ENCODE measurements around the gene C6orf132. TPM values are rescaled to one million over a fixed set of nuclear protein-coding genes. Genes with fewer than 3 reads are reported as not detected.

Gene C6orf132
- total RNA-seq (under 1 TPM in 4 of 5 donors, not detected in 1; 0.05 to 0.18 (median 0.08) TPM), total RNA-seq (0 to 1.1 (median 0.15) reads per million in 29 experiments)
- 0.02 TPM for total RNA-seq (2013)

- H3K27me3 ChIP-seq (replicated peaks in 1 of 2; ENCODE audit: control insufficient read depth in 2 of 2, extremely low read depth in 1 of 2, insufficient read depth in 2 of 2, low read length in 1 of 2) = peaks cover 3 to 60% of the 10 kb centered on the region in 2 experiments
- peaks cover 3 to 5% (median 4%) of the 10 kb centered on the region in 3 donors for H3K4me1 Mint-ChIP-seq
- WGBS (ENCODE audit: insufficient coverage) = 4% methylated on average over 41 of the region's 60 CpGs
- H3K27me3 Mint-ChIP-seq = peaks cover 30 to 36% of the 10 kb centered on the region in 2 donors
- no peaks in the 10 kb centered on the region for H3K9me3 Mint-ChIP-seq
- ATAC-seq (replicated peaks in 1 of 4) (peak; percentile 23 to 31 (median 28)), DNase-seq (peak in 3 of 35 experiments; percentile 1 to 7 (median 4))
- H3K27ac Mint-ChIP-seq = no peak within 1 kb of the TSS
- H3K4me1 ChIP-seq (ENCODE audit: control insufficient read depth in 1 of 2, extremely low read depth in 1 of 2, insufficient read depth in 2 of 2, low read length in 2 of 2) = peaks cover 0 to 10% of the 10 kb centered on the region in 2 experiments
- CTCF ChIA-PET = no interaction called here
- H3K36me3 Mint-ChIP-seq = no peaks in the 10 kb centered on the region
- H3K4me3 Mint-ChIP-seq = peak within 1 kb of the TSS; percentile 55 to 64 (median 55)
- H3K27ac ChIP-seq (ENCODE audit: low read length) = no peak within 1 kb of the TSS
- POLR2A ChIA-PET = no interaction called here
- H3K36me3 ChIP-seq (ENCODE audit: control insufficient read depth in 2 of 2, extremely low read depth in 1 of 2, insufficient read depth in 1 of 2, low read length in 1 of 2) = no peaks in the 10 kb centered on the region
- no peaks in the 10 kb centered on the region for H3K9me3 ChIP-seq
- peak within 1 kb of the TSS in 1 of 2 donors; percentile 60 for H3K4me3 ChIP-seq (ENCODE audit: control insufficient read depth in 1 of 2, extremely low read depth in 1 of 2, low read length in 1 of 2)
These were observed at the start of gene C6orf132 for GRCh38 chr6:42142118-42142835. Gene C6orf132, minus strand, starts transcription at chr6:42142620. Its CDS starts 176 bp downstream, at chr6:42142444.

- Mint-ChIP-seq H3K4me1 (peaks cover 0 to 9% (median 0%) of the 10 kb centered on the region in 3 donors), H3K27me3 (no peaks in the 10 kb centered on the region), H3K36me3 (peaks cover 16% of the 10 kb centered on the region), H3K9me3 (no peaks in the 10 kb centered on the region), H3K27ac (no peak overlapping the region), H3K4me3 (no peak overlapping the region)
- Histone ChIP-seq H3K36me3 (ENCODE audit: control insufficient read depth in 2 of 2, extremely low read depth in 1 of 2, insufficient read depth in 1 of 2, low read length in 1 of 2) (peaks cover 0 to 4% of the 10 kb centered on the region in 2 donors), H3K27me3 (replicated peaks in 1 of 2; ENCODE audit: control insufficient read depth in 2 of 2, extremely low read depth in 1 of 2, insufficient read depth in 2 of 2, low read length in 1 of 2) (no peaks in the 10 kb centered on the region), H3K4me1 (ENCODE audit: control insufficient read depth in 1 of 2, extremely low read depth in 1 of 2, insufficient read depth in 2 of 2, low read length in 2 of 2) (no peaks in the 10 kb centered on the region), H3K9me3 (no peaks in the 10 kb centered on the region), H3K27ac (ENCODE audit: low read length) (no peak overlapping the region), H3K4me3 (ENCODE audit: control insufficient read depth in 1 of 2, extremely low read depth in 1 of 2, low read length in 1 of 2) (no peak overlapping the region)
- WGBS (ENCODE audit: insufficient coverage) = 82% methylated on average over 5 of the region's 5 CpGs
- ChIA-PET POLR2A (no interaction called here), CTCF (interaction anchor here in 1 of 2 donors (0.6 to 0.7 kb wide), 2 partner anchors 22 to 484 kb away, joined by 4 read pairs; no protein-coding TSS in a partner anchor)
- DNase-seq (no peak), ATAC-seq (replicated peaks in 1 of 4) (no peak)
These were observed 48.2 kb upstream of the C6orf132 start for GRCh38 chr6:42190554-42191183.

GRCh38 chr6:42188406-42188805, 46.0 kb upstream of the C6orf132 start:
- H3K4me1 ChIP-seq (ENCODE audit: control insufficient read depth in 1 of 2, extremely low read depth in 1 of 2, insufficient read depth in 2 of 2, low read length in 2 of 2) = no peaks in the 10 kb centered on the region
- no peak overlapping the region for H3K27ac ChIP-seq (ENCODE audit: low read length)
- H3K27me3 ChIP-seq (replicated peaks in 1 of 2; ENCODE audit: control insufficient read depth in 2 of 2, extremely low read depth in 1 of 2, insufficient read depth in 2 of 2, low read length in 1 of 2) = peaks cover 0 to 3% of the 10 kb centered on the region in 2 experiments
- Mint-ChIP-seq H3K9me3 (no peaks in the 10 kb centered on the region), H3K27ac (no peak overlapping the region), H3K36me3 (peaks cover 22% of the 10 kb centered on the region), H3K4me3 (no peak overlapping the region), H3K4me1 (peaks cover 0 to 9% (median 0%) of the 10 kb centered on the region in 3 donors), H3K27me3 (no peaks in the 10 kb centered on the region)
- no peaks in the 10 kb centered on the region for H3K36me3 ChIP-seq (ENCODE audit: control insufficient read depth in 2 of 2, extremely low read depth in 1 of 2, insufficient read depth in 1 of 2, low read length in 1 of 2)
- WGBS (ENCODE audit: insufficient coverage) = 100% methylated on average over 1 of the region's 6 CpGs
- DNase-seq (no peak), ATAC-seq (replicated peaks in 1 of 4) (no peak)
- CTCF ChIA-PET = no interaction called here
- no peaks in the 10 kb centered on the region for H3K9me3 ChIP-seq
- POLR2A ChIA-PET = no interaction called here
- H3K4me3 ChIP-seq (ENCODE audit: control insufficient read depth in 1 of 2, extremely low read depth in 1 of 2, low read length in 1 of 2) = no peak overlapping the region

- ChIA-PET POLR2A (no interaction called here), CTCF (interaction anchor here in 1 of 2 donors (0.6 kb wide), 1 partner anchor 362 kb away, joined by 3 read pairs; no protein-coding TSS in a partner anchor)
- no peak overlapping the region for H3K27ac Mint-ChIP-seq
These were observed 43.2 kb upstream of the C6orf132 start for GRCh38 chr6:42185597-42185996.

GRCh38 chr6:42184475-42184874, 42.1 kb upstream of the C6orf132 start:
- no peak overlapping the region for H3K4me3 ChIP-seq (ENCODE audit: control insufficient read depth in 1 of 2, extremely low read depth in 1 of 2, low read length in 1 of 2)
- peaks cover 0 to 3% of the 10 kb centered on the region in 2 experiments for H3K27me3 ChIP-seq (replicated peaks in 1 of 2; ENCODE audit: control insufficient read depth in 2 of 2, extremely low read depth in 1 of 2, insufficient read depth in 2 of 2, low read length in 1 of 2)
- no peaks in the 10 kb centered on the region for H3K4me1 ChIP-seq (ENCODE audit: control insufficient read depth in 1 of 2, extremely low read depth in 1 of 2, insufficient read depth in 2 of 2, low read length in 2 of 2)
- ChIA-PET POLR2A (no interaction called here), CTCF (no interaction called here)
- H3K27ac ChIP-seq (ENCODE audit: low read length) = no peak overlapping the region
- Mint-ChIP-seq H3K4me3 (no peak overlapping the region), H3K4me1 (no peaks in the 10 kb centered on the region), H3K27me3 (peaks cover 11% of the 10 kb centered on the region in 2 donors), H3K9me3 (no peaks in the 10 kb centered on the region), H3K36me3 (peaks cover 11% of the 10 kb centered on the region), H3K27ac (no peak overlapping the region)
- H3K9me3 ChIP-seq = no peaks in the 10 kb centered on the region
- DNase-seq = no peak
- ATAC-seq (replicated peaks in 1 of 4) = no peak
- H3K36me3 ChIP-seq (ENCODE audit: control insufficient read depth in 2 of 2, extremely low read depth in 1 of 2, insufficient read depth in 1 of 2, low read length in 1 of 2) = no peaks in the 10 kb centered on the region
- WGBS (ENCODE audit: insufficient coverage) = 80% methylated on average over 1 of the region's 4 CpGs

More at GRCh38 chr6:42185597-42185996, 43.2 kb upstream of the C6orf132 start:
- Histone ChIP-seq H3K36me3 (ENCODE audit: control insufficient read depth in 2 of 2, extremely low read depth in 1 of 2, insufficient read depth in 1 of 2, low read length in 1 of 2) (no peaks in the 10 kb centered on the region), H3K27ac (ENCODE audit: low read length) (no peak overlapping the region), H3K4me3 (ENCODE audit: control insufficient read depth in 1 of 2, extremely low read depth in 1 of 2, low read length in 1 of 2) (no peak overlapping the region), H3K27me3 (replicated peaks in 1 of 2; ENCODE audit: control insufficient read depth in 2 of 2, extremely low read depth in 1 of 2, insufficient read depth in 2 of 2, low read length in 1 of 2) (peaks cover 0 to 3% of the 10 kb centered on the region in 2 experiments), H3K4me1 (ENCODE audit: control insufficient read depth in 1 of 2, extremely low read depth in 1 of 2, insufficient read depth in 2 of 2, low read length in 2 of 2) (no peaks in the 10 kb centered on the region), H3K9me3 (no peaks in the 10 kb centered on the region)
- ATAC-seq (replicated peaks in 1 of 4) = no peak
- H3K27me3 Mint-ChIP-seq = peaks cover 3% of the 10 kb centered on the region in 2 donors
- H3K4me1 Mint-ChIP-seq = peaks cover 0 to 2% (median 0%) of the 10 kb centered on the region in 3 donors
- no peak for DNase-seq
- no peak overlapping the region for H3K4me3 Mint-ChIP-seq
- no peaks in the 10 kb centered on the region for H3K9me3 Mint-ChIP-seq
- 86% methylated on average over 8 of the region's 10 CpGs for whole genome bisulfite sequencing (ENCODE audit: insufficient coverage)
- H3K36me3 Mint-ChIP-seq = peaks cover 14% of the 10 kb centered on the region

- H3K27me3 ChIP-seq (replicated peaks in 1 of 2; ENCODE audit: control insufficient read depth in 2 of 2, extremely low read depth in 1 of 2, insufficient read depth in 2 of 2, low read length in 1 of 2) = peaks cover 0 to 18% of the 10 kb centered on the region in 2 experiments
- H3K9me3 ChIP-seq = no peaks in the 10 kb centered on the region
- H3K4me1 ChIP-seq (ENCODE audit: control insufficient read depth in 1 of 2, extremely low read depth in 1 of 2, insufficient read depth in 2 of 2, low read length in 2 of 2) = peaks cover 0 to 7% of the 10 kb centered on the region in 2 experiments
- ChIA-PET POLR2A (no interaction called here), CTCF (no interaction called here)
- DNase-seq (no peak), ATAC-seq (replicated peaks in 1 of 4) (no peak)
- H3K36me3 ChIP-seq (ENCODE audit: control insufficient read depth in 2 of 2, extremely low read depth in 1 of 2, insufficient read depth in 1 of 2, low read length in 1 of 2) = no peaks in the 10 kb centered on the region
- H3K4me3 Mint-ChIP-seq = no peak overlapping the region
- peaks cover 11 to 16% of the 10 kb centered on the region in 2 donors for H3K27me3 Mint-ChIP-seq
- no peak overlapping the region for H3K27ac ChIP-seq (ENCODE audit: low read length)
- 88% methylated on average over 1 of the region's 5 CpGs for WGBS (ENCODE audit: insufficient coverage)
- peaks cover 6% of the 10 kb centered on the region for H3K36me3 Mint-ChIP-seq
- H3K4me1 Mint-ChIP-seq = peaks cover 0 to 4% (median 2%) of the 10 kb centered on the region in 3 donors
- no peaks in the 10 kb centered on the region for H3K9me3 Mint-ChIP-seq
- H3K27ac Mint-ChIP-seq = no peak overlapping the region
- H3K4me3 ChIP-seq (ENCODE audit: control insufficient read depth in 1 of 2, extremely low read depth in 1 of 2, low read length in 1 of 2) = no peak overlapping the region
These were observed 39.7 kb upstream of the C6orf132 start for GRCh38 chr6:42182101-42182500.
